AG04450 (cell line): Measurements from ENCODE around the gene ZBTB7C. TPM values are rescaled to one million over a fixed set of nuclear protein-coding genes. Genes with fewer than 3 reads are reported as not detected.

Experiments
- CTCF ChIA-PET: fragments of 300-600, 350-600 bp; formaldehyde crosslinking; extraction: SDS; loops from one replicate; lab custom pipeline; 2022; ENCODE audit warnings: antibody characterized with exemption, inconsistent platforms; lab: Charles Lee
- POLR2A ChIA-PET: fragments of 350-600 bp; formaldehyde crosslinking; extraction: SDS; loops from one replicate; lab custom pipeline; 2021; ENCODE audit warnings: antibody characterized with exemption, inconsistent platforms; lab: Yijun Ruan, JAX
- DNase-seq: peaks from one replicate; pipeline ENCODE4 v3.0.0-alpha.2; 2011; ENCODE audit warnings: low read depth, low spot score
- H3K27ac ChIP-seq: one replicate; pipeline ENCODE4 v1.5.1; 2012; ENCODE audit warnings: low read depth, low read length, control low read depth
- H3K27me3 ChIP-seq: one replicate; pipeline ENCODE4 v1.6.0; 2012; ENCODE audit warnings: low read length; ENCODE audit not compliant: control insufficient read depth, insufficient read depth
- H3K4me3 ChIP-seq: 2 replicates; pipeline ENCODE4 v1.5.1; 2011; ENCODE audit warnings: mild to moderate bottlenecking, low read depth, low read length, control low read depth
- H3K9me3 ChIP-seq: 2 replicates; pipeline ENCODE4 v1.5.1; 2012; ENCODE audit warnings: low read length; ENCODE audit not compliant: control insufficient read depth, insufficient read depth
- CTCF ChIP-seq: IDR thresholded peaks from 2 replicates; pipeline ENCODE4 v1.5.1; 2011; ENCODE audit warnings: low read depth, low read length, control low read depth, inconsistent platforms
- polyA plus RNA-seq: library from polyadenylated mRNA; depleted of rRNA; stranded (reverse); fragments of >200 nt; gene quantifications from 2 replicates; pipeline ENCODE4 v1.2.3, GENCODE V29; 2011

Gene ZBTB7C
- polyA plus RNA-seq, 1 experiment = not detected

GRCh38 chr18:48095726-48096125, 313.5 kb downstream of the ZBTB7C start:
- CTCF ChIA-PET = no interaction called here
- Histone ChIP-seq H3K9me3 (no peaks in the 10 kb centered on the region), H3K27me3 (peaks cover under 1% of the 10 kb centered on the region), H3K27ac (no peak overlapping the region), H3K4me3 (no peak overlapping the region)
- POLR2A ChIA-PET = no interaction called here
- no peak for DNase-seq
- no peak for TF ChIP-seq CTCF

- POLR2A ChIA-PET = no interaction called here
- H3K9me3 ChIP-seq = no peaks in the 10 kb centered on the region
- H3K27me3 ChIP-seq = no peaks in the 10 kb centered on the region
- H3K27ac ChIP-seq = no peak overlapping the region
- no peak for TF ChIP-seq CTCF
- no peak for DNase-seq
- H3K4me3 ChIP-seq = no peak overlapping the region
- CTCF ChIA-PET = no interaction called here
These were observed 316.1 kb downstream of the ZBTB7C start for GRCh38 chr18:48093104-48093503.

GRCh38 chr18:48091869-48092497, 317.2 kb downstream of the ZBTB7C start:
- H3K4me3 ChIP-seq = no peak overlapping the region
- no peak for TF ChIP-seq CTCF
- POLR2A ChIA-PET = no interaction called here
- no peaks in the 10 kb centered on the region for H3K27me3 ChIP-seq
- H3K27ac ChIP-seq = no peak overlapping the region
- CTCF ChIA-PET = no interaction called here
- DNase-seq = no peak
- no peaks in the 10 kb centered on the region for H3K9me3 ChIP-seq

GRCh38 chr18:48090702-48091101, 318.5 kb downstream of the ZBTB7C start:
- ChIA-PET CTCF (no interaction called here), POLR2A (no interaction called here)
- no peak for TF ChIP-seq CTCF
- no peak overlapping the region for H3K27ac ChIP-seq
- H3K4me3 ChIP-seq = no peak overlapping the region
- H3K9me3 ChIP-seq = no peaks in the 10 kb centered on the region
- DNase-seq = no peak
- no peaks in the 10 kb centered on the region for H3K27me3 ChIP-seq

- no peak for DNase-seq
- ChIA-PET POLR2A (no interaction called here), CTCF (no interaction called here)
- no peak overlapping the region for H3K4me3 ChIP-seq
- no peak for TF ChIP-seq CTCF
- H3K27me3 ChIP-seq = no peaks in the 10 kb centered on the region
- no peak overlapping the region for H3K27ac ChIP-seq
- H3K9me3 ChIP-seq = no peaks in the 10 kb centered on the region
These were observed 319.2 kb downstream of the ZBTB7C start for GRCh38 chr18:48090021-48090420.
